ENCODE measurements around the gene STX19.
A peak's percentile ranks its signal among the peaks of the same experiment; 100 is the strongest.

Gene STX19, protein sequence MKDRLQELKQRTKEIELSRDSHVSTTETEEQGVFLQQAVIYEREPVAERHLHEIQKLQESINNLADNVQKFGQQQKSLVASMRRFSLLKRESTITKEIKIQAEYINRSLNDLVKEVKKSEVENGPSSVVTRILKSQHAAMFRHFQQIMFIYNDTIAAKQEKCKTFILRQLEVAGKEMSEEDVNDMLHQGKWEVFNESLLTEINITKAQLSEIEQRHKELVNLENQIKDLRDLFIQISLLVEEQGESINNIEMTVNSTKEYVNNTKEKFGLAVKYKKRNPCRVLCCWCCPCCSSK

GRCh38 chr3:94028093-94028837 is at the start of gene STX19:
Gene STX19, minus strand, starts transcription at chr3:94028597. Its CDS starts 13,328 bp downstream, at chr3:94015269.
- TF ChIP-seq CTCF (IDR thresholded peaks at IDR 0.05; ENCODE audit: borderline replicate concordance, control extremely low read depth, extremely low read depth, insufficient read depth, missing control alignments), result no peak
- in situ Hi-C loops (cut with MboI; ENCODE audit: low sequenced_read_pairs, unreplicated experiment), result no loop called here
- DNase-seq (ENCODE audit: low spot score), result no peak

GRCh38 chr3:94076055-94076454 is 47.7 kb upstream of the STX19 start:
- no peak for DNase-seq (ENCODE audit: low spot score)
- no peak for TF ChIP-seq CTCF (IDR thresholded peaks at IDR 0.05; ENCODE audit: borderline replicate concordance, control extremely low read depth, extremely low read depth, insufficient read depth, missing control alignments)
- in situ Hi-C loops (cut with MboI; ENCODE audit: low sequenced_read_pairs, unreplicated experiment), result no loop called here

DNA sequence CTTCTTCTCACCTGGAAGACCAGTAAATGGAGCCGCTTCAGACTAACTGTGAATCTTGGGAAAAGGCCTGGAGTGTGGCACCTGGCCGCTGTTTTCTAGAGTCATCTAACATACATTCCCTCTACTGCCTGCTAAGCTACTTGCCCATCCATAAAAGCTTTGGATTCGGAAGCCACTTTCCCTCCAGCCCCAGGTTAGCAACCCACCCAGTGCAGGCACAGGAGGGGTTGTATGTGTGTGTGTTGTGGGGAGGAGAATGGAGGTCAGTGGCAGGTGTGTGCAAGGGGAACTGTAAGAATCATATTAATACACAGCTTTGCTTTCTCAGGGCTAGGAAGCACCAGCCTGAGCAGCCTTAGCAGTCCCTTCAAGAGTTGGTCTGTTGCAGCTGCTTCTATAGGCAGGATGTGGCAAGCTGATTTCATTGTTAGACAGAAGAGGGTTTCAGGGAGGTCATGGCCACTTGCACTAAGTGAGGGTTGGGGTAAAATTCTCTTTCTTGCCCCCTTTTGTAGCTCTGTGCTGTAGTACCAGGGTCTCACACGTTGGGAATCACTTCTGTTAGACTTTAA is 43.4 kb upstream of the STX19 start:
- no peak for TF ChIP-seq CTCF (IDR thresholded peaks at IDR 0.05; ENCODE audit: borderline replicate concordance, control extremely low read depth, extremely low read depth, insufficient read depth, missing control alignments)
- peak; percentile 6 for DNase-seq (ENCODE audit: low spot score)
- in situ Hi-C loops (cut with MboI; ENCODE audit: low sequenced_read_pairs, unreplicated experiment), result no loop called here

DNA sequence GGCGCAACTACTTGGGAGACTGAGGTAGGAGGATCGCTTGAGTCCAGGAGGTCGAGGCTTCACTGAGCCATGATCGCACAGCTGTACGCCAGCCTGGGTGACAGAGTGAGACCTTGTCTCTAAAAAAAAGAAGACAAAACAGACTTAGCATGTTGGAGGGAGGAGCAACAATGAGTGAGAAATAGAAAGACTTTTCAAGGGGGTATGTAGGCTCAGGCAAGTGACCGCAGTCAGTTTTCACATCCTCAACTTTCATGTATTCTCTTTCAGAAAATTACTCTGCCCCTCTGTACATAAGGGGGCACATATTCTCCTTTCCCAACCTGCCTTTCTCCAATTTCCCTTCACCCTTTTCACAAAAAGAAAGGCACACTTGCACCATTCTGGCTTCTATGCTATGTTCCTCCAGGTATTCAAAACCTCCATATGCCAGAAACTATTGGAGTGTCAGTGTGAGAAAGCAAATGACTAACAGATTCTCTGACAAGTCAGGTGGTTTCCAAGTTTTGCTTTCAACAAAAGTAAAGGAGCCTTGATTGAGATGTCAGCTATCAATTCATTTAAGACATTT is 42.0 kb upstream of the STX19 start:
- DNase-seq (ENCODE audit: low spot score), result peak; percentile 17
- TF ChIP-seq CTCF (IDR thresholded peaks at IDR 0.05; ENCODE audit: borderline replicate concordance, control extremely low read depth, extremely low read depth, insufficient read depth, missing control alignments), result no peak
- in situ Hi-C loops (cut with MboI; ENCODE audit: low sequenced_read_pairs, unreplicated experiment), result no loop called here

DNA sequence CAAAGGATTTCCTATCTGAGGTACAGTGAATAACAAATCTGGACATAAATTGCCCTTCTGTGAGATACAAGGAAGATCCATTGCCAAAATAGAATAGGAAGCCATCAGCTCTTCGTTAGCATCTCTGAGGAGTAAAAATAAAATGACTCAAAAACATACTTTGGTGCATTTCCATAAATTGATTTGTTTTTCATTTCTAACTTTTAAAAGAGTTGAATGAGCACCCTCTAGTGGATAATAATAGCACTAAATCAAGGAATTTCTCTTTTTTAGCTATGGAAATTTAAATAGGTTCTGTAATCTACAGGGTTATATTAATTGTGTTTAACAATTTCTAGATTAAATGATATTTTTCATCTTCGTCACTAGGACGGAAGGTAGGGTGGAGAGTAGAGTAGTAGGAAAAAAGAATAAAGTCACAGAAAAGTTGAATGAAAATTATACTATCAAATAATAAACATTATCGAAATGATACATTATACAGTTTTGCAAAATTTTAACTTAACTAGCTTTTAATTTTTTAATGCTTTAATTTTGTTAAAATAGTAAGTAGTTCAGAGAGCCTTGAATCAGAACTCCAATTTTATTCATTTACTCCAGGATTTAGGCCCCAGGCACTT is 40.9 kb upstream of the STX19 start:
- in situ Hi-C loops (cut with MboI; ENCODE audit: low sequenced_read_pairs, unreplicated experiment), result no loop called here
- no peak for TF ChIP-seq CTCF (IDR thresholded peaks at IDR 0.05; ENCODE audit: borderline replicate concordance, control extremely low read depth, extremely low read depth, insufficient read depth, missing control alignments)
- no peak for DNase-seq (ENCODE audit: low spot score)

Data from GM13976 (cell line).